Subcutaneous adipose tissue (tissue), 4 donors: ENCODE data around the gene CDC42EP3. TPM values are rescaled to one million over a fixed set of nuclear protein-coding genes. Genes with fewer than 3 reads are reported as not detected.

Experiments used
- total RNA-seq, 4 donors: library from RNA; depleted of rRNA; stranded (reverse); fragments of >200 nt; gene quantifications; one replicate each; pipeline ENCODE4 v1.1.0, GENCODE V29; 2016
- TF ChIP-seq, protein P1 (sequence below): fragments of 450-650 bp; IDR thresholded peaks from one replicate; pipeline ENCODE4 v1.5.1; 2016; ENCODE audit warnings: low read depth, mild to moderate bottlenecking, control low read depth, antibody characterized with exemption, moderate library complexity

The CDC42EP3 gene
- total RNA-seq, 4 donors from 2014 or later, result 29.7 to 56.9 (median 40.6) TPM

DNA sequence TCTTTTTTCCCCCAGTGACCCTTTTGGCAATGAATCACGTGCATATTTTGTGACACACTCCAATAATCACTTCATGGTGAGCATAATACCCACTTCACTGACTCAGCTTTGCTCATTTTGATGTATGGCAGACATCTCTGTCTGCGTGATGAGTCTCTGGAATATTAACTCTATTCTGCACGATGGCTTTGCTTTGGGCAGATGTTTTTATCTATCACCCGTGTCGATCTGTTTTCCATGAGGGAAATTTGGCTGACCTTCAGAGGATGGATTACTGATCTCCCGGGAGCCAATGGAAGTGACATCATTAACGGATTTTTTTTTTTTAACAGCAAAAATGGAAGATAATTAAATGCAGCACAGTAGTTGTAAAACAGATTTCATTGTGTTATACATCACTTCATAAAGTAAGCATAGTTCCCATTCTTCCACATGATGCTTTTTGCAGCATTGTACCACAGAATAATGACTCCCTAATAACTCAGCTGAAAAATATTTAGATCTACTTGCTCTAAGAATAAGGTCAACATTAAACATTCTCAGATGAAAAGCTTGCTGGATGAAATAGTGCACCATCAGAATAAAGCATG lies 29.8 kb downstream of the CDC42EP3 start:
- TF ChIP-seq, protein P1, sequence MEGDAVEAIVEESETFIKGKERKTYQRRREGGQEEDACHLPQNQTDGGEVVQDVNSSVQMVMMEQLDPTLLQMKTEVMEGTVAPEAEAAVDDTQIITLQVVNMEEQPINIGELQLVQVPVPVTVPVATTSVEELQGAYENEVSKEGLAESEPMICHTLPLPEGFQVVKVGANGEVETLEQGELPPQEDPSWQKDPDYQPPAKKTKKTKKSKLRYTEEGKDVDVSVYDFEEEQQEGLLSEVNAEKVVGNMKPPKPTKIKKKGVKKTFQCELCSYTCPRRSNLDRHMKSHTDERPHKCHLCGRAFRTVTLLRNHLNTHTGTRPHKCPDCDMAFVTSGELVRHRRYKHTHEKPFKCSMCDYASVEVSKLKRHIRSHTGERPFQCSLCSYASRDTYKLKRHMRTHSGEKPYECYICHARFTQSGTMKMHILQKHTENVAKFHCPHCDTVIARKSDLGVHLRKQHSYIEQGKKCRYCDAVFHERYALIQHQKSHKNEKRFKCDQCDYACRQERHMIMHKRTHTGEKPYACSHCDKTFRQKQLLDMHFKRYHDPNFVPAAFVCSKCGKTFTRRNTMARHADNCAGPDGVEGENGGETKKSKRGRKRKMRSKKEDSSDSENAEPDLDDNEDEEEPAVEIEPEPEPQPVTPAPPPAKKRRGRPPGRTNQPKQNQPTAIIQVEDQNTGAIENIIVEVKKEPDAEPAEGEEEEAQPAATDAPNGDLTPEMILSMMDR, result no peak

DNA sequence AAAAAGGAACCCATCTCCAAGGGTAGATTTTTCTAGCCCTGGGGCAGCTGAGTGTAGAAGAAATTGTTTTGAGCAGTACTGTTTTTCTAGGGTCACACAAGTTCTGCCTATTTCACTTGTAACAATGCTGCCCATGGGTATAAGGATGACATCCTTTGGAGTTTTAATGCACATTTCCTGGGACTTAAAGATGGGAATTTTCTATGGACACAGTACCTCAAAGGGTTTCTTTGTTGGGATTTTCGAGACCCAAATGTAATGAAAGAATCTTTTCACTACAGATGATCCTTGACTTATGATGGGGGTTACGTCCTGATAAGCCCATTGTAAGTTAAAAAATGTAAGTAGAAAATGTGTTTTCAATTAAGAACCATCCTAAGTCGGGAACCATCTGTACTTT lies 31.8 kb downstream of the CDC42EP3 start:
- TF ChIP-seq, protein P1, result no peak

DNA sequence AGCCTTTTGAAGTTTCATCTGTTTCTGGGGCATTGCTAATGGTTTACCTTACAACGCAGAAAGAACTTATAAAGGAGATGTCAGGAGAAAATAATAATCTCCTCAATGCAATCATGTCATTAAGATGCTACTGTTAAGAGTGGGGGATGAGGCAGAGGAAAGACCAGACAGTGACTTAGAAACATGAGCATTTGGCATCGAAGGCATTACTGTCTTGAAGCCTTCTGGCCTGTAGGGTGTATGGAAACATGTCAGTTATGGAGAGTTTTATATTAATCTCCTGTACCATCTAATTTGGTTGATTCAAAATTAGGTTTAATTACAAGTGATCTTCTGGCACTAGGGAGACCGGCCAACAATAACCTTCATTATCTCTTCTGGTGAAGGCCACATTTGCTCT lies 32.5 kb downstream of the CDC42EP3 start:
- TF ChIP-seq, protein P1, result no peak

DNA sequence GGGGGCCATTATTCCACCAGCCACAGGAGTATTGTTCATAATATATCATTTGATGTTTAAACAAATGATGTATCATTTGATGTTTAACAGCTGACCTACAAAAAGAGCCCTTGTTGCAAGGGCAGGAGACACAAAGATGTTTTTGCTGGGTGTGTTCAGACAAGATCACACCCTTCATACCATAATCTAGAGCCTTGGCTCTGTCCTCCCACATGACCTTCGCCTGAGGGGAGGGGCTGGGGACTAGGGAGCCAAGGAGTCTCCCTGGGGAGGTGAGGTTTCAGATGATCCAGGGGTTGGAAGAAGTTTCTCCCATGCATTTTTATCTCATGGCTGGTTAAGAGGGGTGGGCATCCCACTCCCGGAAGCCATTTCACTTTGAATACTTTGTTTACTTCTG lies 33.5 kb downstream of the CDC42EP3 start:
- TF ChIP-seq, protein P1, result no peak

DNA sequence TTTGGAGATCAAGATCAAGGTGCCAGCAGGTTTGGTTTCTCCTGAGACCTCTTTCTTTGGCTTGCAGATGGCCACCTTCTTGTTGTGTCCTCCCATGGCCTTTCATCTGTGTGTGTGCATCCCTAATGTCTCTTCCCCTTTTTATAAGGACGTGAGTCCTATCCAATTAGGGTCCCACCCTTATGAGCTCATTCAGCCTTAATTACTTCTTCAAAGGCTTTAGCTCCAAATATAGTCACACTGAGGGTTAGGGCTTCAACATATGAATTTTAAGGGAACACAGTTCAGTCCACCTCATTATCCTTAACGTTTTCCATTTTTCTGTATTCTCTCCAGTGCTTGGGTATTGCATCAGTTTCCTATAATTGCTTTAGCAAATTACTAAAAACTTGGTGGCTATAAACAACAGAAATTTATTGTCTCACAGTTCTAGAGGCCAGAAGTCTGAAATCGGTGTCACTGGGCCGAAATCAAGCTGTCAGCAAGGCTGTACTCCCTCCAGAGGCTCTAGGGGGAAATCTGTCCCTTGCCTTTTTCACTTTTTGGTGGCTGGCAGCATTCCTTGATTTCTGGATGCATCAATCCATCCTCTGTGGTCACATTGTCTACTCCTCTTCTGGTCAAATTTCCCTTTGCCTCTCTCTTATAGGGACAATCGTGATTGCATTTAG lies 34.1 kb downstream of the CDC42EP3 start:
- TF ChIP-seq, protein P1, result no peak

DNA sequence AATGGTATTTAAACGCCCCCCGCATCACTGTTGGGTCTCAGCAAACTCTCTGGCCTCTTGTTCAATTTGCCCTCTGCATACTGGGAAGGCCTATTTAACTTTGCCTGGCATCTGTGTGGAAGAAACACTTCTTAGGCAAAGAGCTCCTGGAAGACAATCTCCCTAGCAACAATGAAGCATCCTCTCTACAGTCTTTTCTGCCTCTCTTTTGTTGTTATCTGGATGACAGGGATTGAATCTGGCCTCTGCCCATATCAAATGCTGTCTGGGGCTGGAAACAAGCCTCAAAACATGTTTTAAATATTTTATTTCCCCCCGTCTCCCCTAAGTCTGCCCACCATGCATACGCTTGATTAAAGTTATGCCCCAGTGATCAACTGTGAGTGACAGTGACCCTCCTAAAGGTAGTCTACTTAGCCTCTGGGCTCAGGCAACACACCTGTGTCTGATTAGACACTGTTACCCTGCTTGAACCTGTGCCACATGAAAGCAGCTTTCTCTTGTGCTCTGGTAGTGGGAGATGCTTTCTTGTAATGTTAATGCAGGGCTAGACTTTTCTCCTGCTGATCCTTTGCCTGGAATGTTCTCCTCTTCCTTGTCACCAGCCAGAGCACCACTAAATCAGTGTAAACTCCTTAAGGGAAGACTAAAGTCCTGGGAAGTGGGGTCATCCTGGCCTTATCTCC lies 34.9 kb downstream of the CDC42EP3 start:
- TF ChIP-seq, protein P1, result no peak
